GM21825 (cell line): ENCODE results near the gene CDH3.
"Not testable (repeated sequence)": the region's sequence is repeated elsewhere in the genome, so short reads cannot be mapped to it uniquely, and the experiment has no call there.

Experiments
- ATAC-seq: cut with Tn5 transposase; IDR thresholded peaks from one replicate; pipeline ENCODE4 v1.9.1; 2021; ENCODE audit warnings: mild to moderate bottlenecking, moderate library complexity; ENCODE audit not compliant: unreplicated experiment

CDH3 gene

GRCh38 chr16:68698091-68698490 lies 53.0 kb downstream of the CDH3 start:
- no peak for ATAC-seq

GRCh38 chr16:68700120-68700519 lies 55.0 kb downstream of the CDH3 start:
- ATAC-seq: no peak

DNA sequence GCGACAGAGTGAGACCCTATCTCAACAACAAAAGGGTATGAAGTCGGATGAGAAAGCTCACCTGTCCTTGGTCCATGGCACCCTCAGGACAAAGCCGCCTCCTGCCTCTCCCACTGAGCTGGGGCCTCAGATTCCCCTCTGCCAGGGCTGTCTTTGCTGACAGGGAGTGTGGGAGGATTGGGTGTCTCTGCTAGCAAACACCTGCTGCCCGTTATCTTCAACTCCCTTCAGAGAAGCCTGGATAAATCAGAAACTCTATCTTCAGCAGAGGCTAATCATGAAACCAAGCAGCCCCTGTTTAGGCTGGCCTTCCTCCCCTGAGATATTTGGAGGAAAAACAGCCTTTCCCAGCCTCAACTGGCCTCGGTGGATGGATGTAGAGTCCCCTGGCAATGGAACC lies 55.7 kb downstream of the CDH3 start:
- ATAC-seq: no peak

DNA sequence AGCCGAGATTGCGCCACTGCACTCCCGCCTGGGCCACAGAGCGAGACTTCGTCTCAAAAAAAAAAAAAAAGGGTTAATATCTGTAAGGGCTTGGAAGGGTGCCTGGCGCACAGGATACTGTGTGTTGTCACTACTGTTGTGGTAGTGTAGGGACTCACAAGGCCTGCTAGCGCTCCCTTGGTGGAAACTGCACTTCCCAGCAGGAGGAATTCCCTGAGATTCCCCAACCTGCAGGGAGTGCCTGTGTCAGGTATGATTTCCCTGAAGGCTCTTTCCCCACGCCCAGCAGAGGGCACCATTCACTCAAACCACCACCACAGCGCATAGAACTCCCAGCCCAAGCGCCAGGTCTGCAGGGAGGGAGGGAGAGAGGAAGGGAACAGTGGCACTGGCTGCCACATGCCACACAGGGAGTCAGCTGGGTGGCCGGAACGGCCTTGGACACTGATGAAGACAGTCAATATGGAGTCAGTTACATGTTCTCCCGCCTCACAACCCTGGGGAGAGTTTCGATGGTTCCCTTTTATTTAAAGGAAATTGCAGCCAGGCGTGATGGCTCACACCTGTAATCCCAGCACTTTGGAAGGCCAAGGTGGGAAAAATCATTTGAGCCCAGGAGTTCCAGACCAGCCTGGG lies 59.2 kb downstream of the CDH3 start:
- ATAC-seq: no peak

DNA sequence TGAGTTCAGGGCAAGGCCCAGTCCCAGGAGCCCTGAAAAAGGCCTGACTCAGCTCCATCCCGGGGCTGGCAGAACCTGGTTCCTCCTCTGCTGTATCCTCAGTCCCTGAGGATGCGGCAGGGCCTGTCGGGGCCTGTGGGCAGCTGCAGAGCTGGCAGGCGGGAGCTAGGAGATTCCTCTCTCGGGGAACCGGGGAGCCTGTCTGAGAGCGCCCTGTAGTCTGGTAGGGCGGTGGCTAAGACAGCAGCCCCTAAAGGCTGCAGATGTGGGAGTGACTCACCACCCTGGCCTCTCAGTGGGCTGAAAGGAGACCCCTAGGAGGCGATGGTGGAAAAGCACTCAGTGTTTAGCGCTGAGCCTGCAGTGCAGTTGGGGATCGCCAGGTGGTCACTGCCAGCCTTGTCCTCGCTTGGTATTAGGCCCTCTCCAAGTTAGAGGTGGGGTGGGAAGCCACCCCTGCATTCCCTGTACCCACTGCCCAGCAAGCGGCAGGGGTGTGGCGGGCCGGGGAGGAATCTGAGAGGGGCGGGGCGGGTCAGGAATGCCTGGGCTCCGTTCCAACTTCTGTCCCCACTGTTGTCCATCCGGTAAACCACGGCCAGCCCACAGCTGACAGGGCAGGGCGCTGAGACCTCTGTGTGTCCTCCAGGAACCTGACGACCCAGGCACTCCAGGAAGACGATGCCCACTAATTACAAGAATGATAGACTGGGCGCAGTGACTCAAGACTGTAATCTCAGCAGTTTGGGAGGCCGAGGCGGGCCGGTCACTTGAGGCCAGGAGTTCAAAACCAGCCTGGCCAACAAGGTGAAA lies 62.4 kb downstream of the CDH3 start:
- no peak for ATAC-seq

GRCh38 chr16:68710211-68710610 lies 65.1 kb downstream of the CDH3 start:
- no peak for ATAC-seq

GRCh38 chr16:68711421-68712139 lies 66.5 kb downstream of the CDH3 start:
- ATAC-seq: no peak

GRCh38 chr16:68713361-68713760 lies 68.3 kb downstream of the CDH3 start:
- no peak for ATAC-seq

DNA sequence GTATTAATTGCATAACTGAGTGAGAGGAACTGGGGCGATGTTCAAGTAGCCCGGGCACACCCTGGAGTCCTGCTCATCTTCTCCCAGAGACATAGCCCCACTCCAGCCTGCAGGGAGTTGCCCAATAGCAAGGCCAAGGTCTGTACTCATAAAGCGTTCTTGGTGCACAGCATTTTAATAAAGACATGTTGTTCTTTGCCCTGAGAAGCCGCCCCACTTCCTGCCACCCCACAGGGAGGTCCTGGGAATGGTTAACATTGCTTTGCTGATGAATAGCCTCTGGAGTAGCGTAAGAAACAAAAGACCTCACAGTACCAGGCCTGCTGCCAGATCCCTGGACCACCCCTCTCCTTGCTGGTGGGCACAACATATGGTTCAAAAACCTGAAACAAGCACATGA lies 70.4 kb downstream of the CDH3 start:
- ATAC-seq: no peak

- ATAC-seq: not testable (repeated sequence)
These were observed 71.4 kb downstream of the CDH3 start for GRCh38 chr16:68716516-68716915.

DNA sequence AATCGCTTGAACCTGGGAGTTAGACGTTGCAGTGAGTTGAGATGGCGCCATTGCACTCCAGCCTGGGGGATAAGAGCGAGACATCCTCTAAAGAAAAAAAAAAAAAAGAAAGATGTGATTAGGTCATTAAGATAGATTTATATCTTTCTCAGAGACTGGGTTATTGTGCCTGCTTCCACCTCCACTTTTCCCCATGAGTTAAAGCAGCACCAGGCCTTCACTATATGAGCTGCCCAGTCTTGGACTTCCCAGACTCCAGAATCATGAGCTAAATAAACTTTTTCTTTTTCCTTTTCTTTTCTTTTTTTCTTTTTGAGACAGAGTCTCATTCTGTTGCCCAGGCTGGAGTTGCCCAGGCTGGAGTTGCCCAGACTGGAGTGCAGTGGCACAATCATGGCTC lies 72.6 kb downstream of the CDH3 start:
- no peak for ATAC-seq

GRCh38 chr16:68718590-68718989 lies 73.5 kb downstream of the CDH3 start:
- ATAC-seq: no peak

GRCh38 chr16:68719993-68720489 lies 74.9 kb downstream of the CDH3 start:
- peak; percentile 86 for ATAC-seq

DNA sequence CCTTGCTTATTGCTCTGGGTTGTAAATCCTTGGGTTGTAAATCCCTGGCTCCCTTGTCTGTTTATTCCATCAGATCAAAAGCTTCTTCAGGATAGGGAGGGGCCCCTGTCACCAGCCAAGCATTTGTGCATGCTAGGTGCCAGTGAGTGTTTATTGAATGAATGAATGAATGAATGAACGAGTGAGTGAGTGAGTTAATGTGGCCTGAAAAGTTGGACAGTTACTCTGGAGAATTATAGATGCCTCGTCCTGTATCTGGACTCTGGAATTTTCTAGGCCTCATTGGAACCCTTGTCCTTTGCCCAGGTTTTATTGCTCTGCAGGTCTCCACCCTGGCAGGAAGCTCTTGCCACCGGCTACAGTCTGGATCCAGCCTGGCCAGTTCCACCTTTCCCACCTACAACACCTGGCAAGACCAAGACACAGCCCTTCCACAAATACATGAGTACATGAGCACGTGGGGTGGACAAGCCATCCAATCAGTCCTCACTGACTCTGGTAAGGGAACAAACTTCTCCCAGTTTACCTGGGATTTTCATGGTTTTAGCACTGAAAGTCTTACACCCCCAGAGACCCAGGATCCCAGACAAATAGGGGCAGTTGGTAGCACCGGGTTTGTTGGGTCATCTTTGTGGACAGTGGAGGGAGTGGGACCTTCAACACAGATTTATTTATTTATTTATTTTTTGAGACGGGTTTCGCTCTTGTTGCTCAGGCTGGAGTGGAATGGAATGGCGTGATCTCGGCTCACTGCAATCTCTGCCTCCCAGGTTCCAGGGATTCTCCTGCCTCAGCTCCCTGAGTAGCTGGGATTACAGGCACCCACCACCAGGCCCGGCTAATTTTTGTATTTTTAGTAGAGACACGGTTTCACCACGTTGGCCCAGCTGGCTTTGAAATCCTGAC lies 77.3 kb downstream of the CDH3 start:
- no peak for ATAC-seq

GRCh38 chr16:68724797-68725196 lies 79.7 kb downstream of the CDH3 start:
- no peak for ATAC-seq

DNA sequence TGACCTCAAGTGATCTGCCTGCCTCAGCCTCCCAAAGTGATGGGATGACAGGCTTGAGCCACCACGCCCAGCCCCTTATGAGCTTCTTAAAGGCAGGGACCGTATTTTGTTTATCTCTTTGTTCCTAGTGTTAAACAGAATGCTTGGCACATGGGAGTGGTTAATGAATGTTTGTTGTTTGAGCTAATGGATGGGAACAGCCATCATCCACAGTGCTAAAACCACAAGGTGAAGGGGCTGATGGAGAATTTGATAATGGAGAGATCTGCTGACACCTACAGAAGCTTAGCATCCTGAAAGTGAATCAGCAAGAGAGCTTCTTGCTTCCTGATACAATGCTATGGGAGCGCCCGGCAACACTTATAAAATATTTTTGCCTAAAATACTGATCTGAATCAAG lies 83.4 kb downstream of the CDH3 start:
- no peak for ATAC-seq

DNA sequence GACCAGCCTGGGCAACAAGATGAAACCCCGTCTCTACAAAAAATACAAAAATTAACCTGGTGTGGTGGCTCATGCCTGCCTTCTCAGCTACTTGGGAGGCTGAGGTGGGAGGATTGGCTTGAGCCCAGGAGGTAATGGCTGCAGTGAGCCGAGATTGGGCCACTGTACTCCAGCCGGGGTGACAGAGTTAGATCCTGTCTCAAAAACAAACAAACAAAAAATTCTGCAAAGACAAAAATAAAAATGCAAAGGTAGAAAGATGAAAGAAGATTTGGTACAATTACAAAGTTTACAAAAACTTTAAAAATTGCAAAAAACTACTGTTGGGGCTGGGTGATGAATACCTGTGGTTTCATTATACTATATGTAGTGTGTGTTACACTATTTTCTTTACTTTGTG lies 86.5 kb downstream of the CDH3 start:
- ATAC-seq: no peak

GRCh38 chr16:68732042-68732680 lies 87.1 kb downstream of the CDH3 start:
- no peak for ATAC-seq

GRCh38 chr16:68732741-68733399 lies 87.8 kb downstream of the CDH3 start:
- ATAC-seq: no peak

DNA sequence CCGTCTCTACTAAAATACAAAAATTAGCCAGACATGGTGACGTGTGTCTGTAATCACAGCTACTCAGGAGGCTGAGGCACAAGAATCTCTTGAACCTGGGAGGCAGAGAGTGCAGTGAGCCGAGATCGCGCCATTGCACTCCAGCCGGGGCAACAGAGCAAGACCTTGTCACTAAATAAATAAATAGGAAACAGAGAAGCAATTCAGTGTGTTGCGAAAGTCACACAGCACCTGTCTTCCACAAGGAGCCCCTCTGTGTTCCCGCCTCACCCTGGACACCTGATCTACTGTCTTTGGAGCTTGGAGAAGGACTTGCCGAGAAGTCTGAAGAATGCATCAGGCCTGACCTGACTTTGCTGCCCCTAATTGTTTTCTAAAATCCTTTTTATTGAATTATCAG lies 88.5 kb downstream of the CDH3 start:
- ATAC-seq: no peak
